Measurements from ENCODE around the gene RER1. TPM values are rescaled to one million over a fixed set of nuclear protein-coding genes. Genes with fewer than 3 reads are reported as not detected.

The RER1 gene
- polyA plus RNA-seq, 1 donor from 2014 or later, result 58.7 TPM

DNA sequence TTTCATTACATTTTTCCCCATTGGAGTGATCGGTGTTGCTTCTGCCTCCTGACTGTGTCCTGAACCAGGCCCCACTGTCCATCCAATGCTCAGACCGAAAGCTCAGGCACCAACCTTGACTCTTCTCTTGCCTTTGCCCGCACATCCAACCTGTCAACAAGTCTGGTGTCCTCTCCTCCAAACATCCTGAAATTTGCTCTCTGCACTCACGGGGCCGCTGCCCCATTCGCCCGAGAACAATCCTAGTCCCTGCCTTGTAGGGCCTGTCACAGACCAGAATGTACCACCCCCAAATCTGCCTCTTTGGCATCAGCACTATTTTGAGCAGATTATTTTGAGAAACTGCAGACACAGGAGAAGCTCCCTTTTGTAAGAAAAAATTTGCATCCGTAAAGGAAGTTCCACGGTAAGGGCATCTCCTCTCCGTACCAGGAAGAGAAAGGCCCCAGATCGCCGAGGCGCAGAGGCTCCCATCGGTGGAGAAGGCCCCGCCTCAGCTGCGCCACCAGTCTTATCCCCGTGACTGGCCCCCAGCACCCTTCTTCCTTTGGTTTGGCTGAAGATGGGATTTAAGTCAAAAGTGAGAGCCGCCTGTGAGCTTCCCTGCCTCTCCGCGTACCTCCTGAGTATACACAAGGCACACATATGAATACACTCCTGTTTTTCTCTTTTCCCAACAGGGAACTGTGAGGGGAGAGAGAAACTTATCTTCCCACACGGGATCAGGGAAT lies 7.3 kb upstream of the RER1 start:
- TF ChIP-seq, protein P1, sequence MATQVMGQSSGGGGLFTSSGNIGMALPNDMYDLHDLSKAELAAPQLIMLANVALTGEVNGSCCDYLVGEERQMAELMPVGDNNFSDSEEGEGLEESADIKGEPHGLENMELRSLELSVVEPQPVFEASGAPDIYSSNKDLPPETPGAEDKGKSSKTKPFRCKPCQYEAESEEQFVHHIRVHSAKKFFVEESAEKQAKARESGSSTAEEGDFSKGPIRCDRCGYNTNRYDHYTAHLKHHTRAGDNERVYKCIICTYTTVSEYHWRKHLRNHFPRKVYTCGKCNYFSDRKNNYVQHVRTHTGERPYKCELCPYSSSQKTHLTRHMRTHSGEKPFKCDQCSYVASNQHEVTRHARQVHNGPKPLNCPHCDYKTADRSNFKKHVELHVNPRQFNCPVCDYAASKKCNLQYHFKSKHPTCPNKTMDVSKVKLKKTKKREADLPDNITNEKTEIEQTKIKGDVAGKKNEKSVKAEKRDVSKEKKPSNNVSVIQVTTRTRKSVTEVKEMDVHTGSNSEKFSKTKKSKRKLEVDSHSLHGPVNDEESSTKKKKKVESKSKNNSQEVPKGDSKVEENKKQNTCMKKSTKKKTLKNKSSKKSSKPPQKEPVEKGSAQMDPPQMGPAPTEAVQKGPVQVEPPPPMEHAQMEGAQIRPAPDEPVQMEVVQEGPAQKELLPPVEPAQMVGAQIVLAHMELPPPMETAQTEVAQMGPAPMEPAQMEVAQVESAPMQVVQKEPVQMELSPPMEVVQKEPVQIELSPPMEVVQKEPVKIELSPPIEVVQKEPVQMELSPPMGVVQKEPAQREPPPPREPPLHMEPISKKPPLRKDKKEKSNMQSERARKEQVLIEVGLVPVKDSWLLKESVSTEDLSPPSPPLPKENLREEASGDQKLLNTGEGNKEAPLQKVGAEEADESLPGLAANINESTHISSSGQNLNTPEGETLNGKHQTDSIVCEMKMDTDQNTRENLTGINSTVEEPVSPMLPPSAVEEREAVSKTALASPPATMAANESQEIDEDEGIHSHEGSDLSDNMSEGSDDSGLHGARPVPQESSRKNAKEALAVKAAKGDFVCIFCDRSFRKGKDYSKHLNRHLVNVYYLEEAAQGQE (IDR thresholded peaks at IDR 0.05; ENCODE audit: borderline replicate concordance), result no peak
- no peak for TF ChIP-seq EP300 (conservative IDR thresholded peaks at IDR 0.05; ENCODE audit: poor library complexity, severe bottlenecking)
- TF ChIP-seq EZH2 (IDR thresholded peaks at IDR 0.05; ENCODE audit: borderline replicate concordance, insufficient read depth, low read length, poor library complexity, severe bottlenecking), result no peak
- no peak for TF ChIP-seq MXI1 (conservative IDR thresholded peaks at IDR 0.05; ENCODE audit: poor library complexity, severe bottlenecking)
- H3K27ac ChIP-seq (ENCODE audit: low read length), result no peak overlapping the region

DNA sequence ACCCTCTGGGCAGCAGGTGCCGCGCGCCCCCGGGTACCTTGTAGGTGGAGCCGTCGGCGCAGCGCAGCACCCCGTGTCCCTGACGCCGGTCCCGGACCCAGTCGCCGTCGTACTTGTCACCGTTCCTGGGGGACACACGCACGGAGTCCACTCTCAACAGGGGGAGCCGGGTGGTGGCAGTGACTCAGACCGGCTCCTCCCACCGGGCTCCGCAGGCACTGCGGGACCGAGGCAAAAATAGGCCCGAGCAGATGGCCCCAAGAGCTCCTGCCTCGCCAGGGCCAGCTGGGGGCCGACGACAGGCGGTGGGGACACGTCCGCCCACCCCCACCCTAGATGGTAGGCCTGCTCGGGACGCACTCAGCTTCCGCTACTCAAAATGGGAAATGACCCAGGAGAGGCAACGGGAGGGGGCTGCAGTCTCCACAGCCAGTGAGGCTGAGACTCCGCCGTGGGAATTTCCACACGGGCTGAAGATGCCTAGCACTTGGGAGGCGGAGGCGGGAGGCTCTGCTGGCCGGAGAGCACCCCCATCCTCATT lies 6.6 kb upstream of the RER1 start:
- Histone ChIP-seq H3K36me3 (ENCODE audit: insufficient read depth, low read length) (no peaks in the 10 kb centered on the region), H2AFZ (ENCODE audit: low read depth, low read length) (no peak overlapping the region), H3K4me3 (ENCODE audit: low read length) (no peak overlapping the region), H3K9me3 (ENCODE audit: low read length) (no peaks in the 10 kb centered on the region), H4K20me1 (ENCODE audit: insufficient read depth) (no peaks in the 10 kb centered on the region), H3K79me2 (replicated peaks; ENCODE audit: insufficient read depth, low read length) (peaks cover under 1% of the 10 kb centered on the region), H3K9ac (ENCODE audit: low read length) (no peak overlapping the region), H3F3A (ENCODE audit: insufficient read depth, low read length, poor library complexity, severe bottlenecking) (no peaks in the 10 kb centered on the region), H3K9me2 (ENCODE audit: insufficient read depth, low read length) (no peaks in the 10 kb centered on the region), H3K27me3 (ENCODE audit: insufficient read depth, low read depth, low read length) (no peaks in the 10 kb centered on the region), H3K27ac (ENCODE audit: low read length) (no peak overlapping the region), H3K4me2 (ENCODE audit: low read length) (no peak overlapping the region)
- TF ChIP-seq SMC3 (conservative IDR thresholded peaks at IDR 0.05; ENCODE audit: poor library complexity), result no peak
- no peak for TF ChIP-seq EZH2 (IDR thresholded peaks at IDR 0.05; ENCODE audit: borderline replicate concordance, insufficient read depth, low read length, poor library complexity, severe bottlenecking)
- TF ChIP-seq RAD21 (conservative IDR thresholded peaks at IDR 0.05), result no peak
- TF ChIP-seq, protein P1 (IDR thresholded peaks at IDR 0.05; ENCODE audit: borderline replicate concordance), result no peak
- TF ChIP-seq EP300 (conservative IDR thresholded peaks at IDR 0.05; ENCODE audit: poor library complexity, severe bottlenecking), result no peak
- TF ChIP-seq, protein P2, sequence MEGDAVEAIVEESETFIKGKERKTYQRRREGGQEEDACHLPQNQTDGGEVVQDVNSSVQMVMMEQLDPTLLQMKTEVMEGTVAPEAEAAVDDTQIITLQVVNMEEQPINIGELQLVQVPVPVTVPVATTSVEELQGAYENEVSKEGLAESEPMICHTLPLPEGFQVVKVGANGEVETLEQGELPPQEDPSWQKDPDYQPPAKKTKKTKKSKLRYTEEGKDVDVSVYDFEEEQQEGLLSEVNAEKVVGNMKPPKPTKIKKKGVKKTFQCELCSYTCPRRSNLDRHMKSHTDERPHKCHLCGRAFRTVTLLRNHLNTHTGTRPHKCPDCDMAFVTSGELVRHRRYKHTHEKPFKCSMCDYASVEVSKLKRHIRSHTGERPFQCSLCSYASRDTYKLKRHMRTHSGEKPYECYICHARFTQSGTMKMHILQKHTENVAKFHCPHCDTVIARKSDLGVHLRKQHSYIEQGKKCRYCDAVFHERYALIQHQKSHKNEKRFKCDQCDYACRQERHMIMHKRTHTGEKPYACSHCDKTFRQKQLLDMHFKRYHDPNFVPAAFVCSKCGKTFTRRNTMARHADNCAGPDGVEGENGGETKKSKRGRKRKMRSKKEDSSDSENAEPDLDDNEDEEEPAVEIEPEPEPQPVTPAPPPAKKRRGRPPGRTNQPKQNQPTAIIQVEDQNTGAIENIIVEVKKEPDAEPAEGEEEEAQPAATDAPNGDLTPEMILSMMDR (IDR thresholded peaks at IDR 0.05; ENCODE audit: poor library complexity, severe bottlenecking), result no peak
- no peak for TF ChIP-seq MXI1 (conservative IDR thresholded peaks at IDR 0.05; ENCODE audit: poor library complexity, severe bottlenecking)
- no peak for TF ChIP-seq POLR2AphosphoS5 (IDR thresholded peaks at IDR 0.05)
- TF ChIP-seq TAF1 (IDR thresholded peaks at IDR 0.05; ENCODE audit: low read depth), result no peak

More for the DNA sequence above, 7.3 kb upstream of the RER1 start:
- no peaks in the 10 kb centered on the region for H3K9me3 ChIP-seq (ENCODE audit: low read length)
- no peak overlapping the region for H3K9ac ChIP-seq (ENCODE audit: low read length)
- no peaks in the 10 kb centered on the region for H4K20me1 ChIP-seq (ENCODE audit: insufficient read depth)
- no peaks in the 10 kb centered on the region for H3K36me3 ChIP-seq (ENCODE audit: insufficient read depth, low read length)
- H3K27me3 ChIP-seq (ENCODE audit: insufficient read depth, low read depth, low read length), result no peaks in the 10 kb centered on the region
- no peaks in the 10 kb centered on the region for H3F3A ChIP-seq (ENCODE audit: insufficient read depth, low read length, poor library complexity, severe bottlenecking)
- H3K4me3 ChIP-seq (ENCODE audit: low read length), result no peak overlapping the region
- no peak overlapping the region for H3K4me2 ChIP-seq (ENCODE audit: low read length)
- no peak overlapping the region for H2AFZ ChIP-seq (ENCODE audit: low read depth, low read length)
- no peaks in the 10 kb centered on the region for H3K79me2 ChIP-seq (replicated peaks; ENCODE audit: insufficient read depth, low read length)
- H3K9me2 ChIP-seq (ENCODE audit: insufficient read depth, low read length), result no peaks in the 10 kb centered on the region
